Cardiac septum (tissue), 1 donor: ENCODE data around the gene ADGRD1. TPM values are rescaled to one million over a fixed set of nuclear protein-coding genes. Genes with fewer than 3 reads are reported as not detected.
"Not testable (repeated sequence)": the region's sequence is repeated elsewhere in the genome, so short reads cannot be mapped to it uniquely, and the experiment has no call there.

ENCODE experiments used
- DNase-seq: peaks from one replicate; pipeline ENCODE4 v3.0.0-alpha.2; 2020; ENCODE audit warnings: low spot score
- intact Hi-C: fragments of 100-400 bp; cut with DNase I; formaldehyde crosslinking; loops from one replicate; pipeline ENCODE4 v1.14.0; 2022
- total RNA-seq: library from RNA; stranded (reverse); fragmentation: NEBNext Ultra II Directional; extraction: Animal tissue kit (Norgen Biotek cat#: 25700); gene quantifications from one replicate; pipeline ENCODE4 v1.2.1, GENCODE V29; 2021
- donor health status: DM: no; HTN: no; CAD: no.

The ADGRD1 gene
- total RNA-seq, 1 donor from 2014 or later: 54.6 TPM

- intact Hi-C loops: no loop called here
- DNase-seq: peak; percentile 50
Measured at GRCh38 chr12:131061041-131061806, 107.5 kb downstream of the ADGRD1 start.

GRCh38 chr12:131063413-131063812 lies 109.7 kb downstream of the ADGRD1 start:
- intact Hi-C loops: no loop called here
- no peak for DNase-seq

GRCh38 chr12:131063960-131064359 lies 110.3 kb downstream of the ADGRD1 start:
- intact Hi-C loops: no loop called here
- no peak for DNase-seq

- peak; percentile 56 for DNase-seq
- intact Hi-C loops: no loop called here
Measured at GRCh38 chr12:131065279-131065678, 111.6 kb downstream of the ADGRD1 start.

- intact Hi-C loops: no loop called here
- no peak for DNase-seq
Measured at GRCh38 chr12:131065801-131066200, 112.1 kb downstream of the ADGRD1 start.

- peak; percentile 77 for DNase-seq
- intact Hi-C loops: no loop called here
Measured at GRCh38 chr12:131066207-131066885, 112.6 kb downstream of the ADGRD1 start.

GRCh38 chr12:131066886-131067490 lies 113.3 kb downstream of the ADGRD1 start:
- DNase-seq: peak; percentile 74
- intact Hi-C loops: no loop called here

GRCh38 chr12:131067981-131068851 lies 114.5 kb downstream of the ADGRD1 start:
- intact Hi-C loops: no loop called here
- peak; percentile 55 for DNase-seq

- DNase-seq: peak; percentile 44
- intact Hi-C loops: not testable (repeated sequence)
Measured at GRCh38 chr12:131068926-131069720, 115.4 kb downstream of the ADGRD1 start.

GRCh38 chr12:131070136-131070535 lies 116.4 kb downstream of the ADGRD1 start:
- DNase-seq: peak; percentile 19
- intact Hi-C loops: not testable (repeated sequence)

- intact Hi-C loops: not testable (repeated sequence)
- peak; percentile 20 for DNase-seq
Measured at GRCh38 chr12:131070668-131071067, 117.0 kb downstream of the ADGRD1 start.

- intact Hi-C loops: not testable (repeated sequence)
- DNase-seq: peak; percentile 22
Measured at GRCh38 chr12:131071234-131071820, 117.6 kb downstream of the ADGRD1 start.

- intact Hi-C loops: not testable (repeated sequence)
- DNase-seq: peak; percentile 12
Measured at GRCh38 chr12:131071950-131072349, 118.2 kb downstream of the ADGRD1 start.

- peak; percentile 54 for DNase-seq
- intact Hi-C loops: no loop called here
Measured at GRCh38 chr12:131072451-131073230, 118.9 kb downstream of the ADGRD1 start.

GRCh38 chr12:131074221-131075083 lies 120.7 kb downstream of the ADGRD1 start:
- peak; percentile 80 for DNase-seq
- intact Hi-C loops: no loop called here

GRCh38 chr12:131075194-131075593 lies 121.5 kb downstream of the ADGRD1 start:
- intact Hi-C loops: no loop called here
- DNase-seq: peak; percentile 50

- DNase-seq: peak; percentile 67
- intact Hi-C loops: no loop called here
Measured at GRCh38 chr12:131075611-131076010, 121.9 kb downstream of the ADGRD1 start.
